Central memory CD8-positive, alpha-beta T cell (primary cell): ENCODE measurements around the gene BSG.
A peak's percentile ranks its signal among the peaks of the same experiment; 100 is the strongest.

Source experiments
- ATAC-seq: fragments of 150-1000 bp; cut with Tn5 transposase; replicated peaks from 2 replicates; pipeline ENCODE4 v1.10.0; 2022; ENCODE audit warnings: mild to moderate bottlenecking, moderate FRiP score, moderate number of reproducible peaks; ENCODE audit not compliant: poor library complexity, severe bottlenecking; ENCODE audit errors: extremely low read depth
- DNase-seq, 2 donors: peaks; one replicate each; pipeline ENCODE4 v3.0.0; 2021; ENCODE audit warnings: low spot score in 2 of 2
- H3K27ac Mint-ChIP-seq: one replicate; pipeline ENCODE4 v1.8.0; 2022; ENCODE audit warnings: low read depth, mild to moderate bottlenecking, moderate library complexity, mixed read lengths
- H3K27me3 Mint-ChIP-seq: one replicate; pipeline ENCODE4 v1.8.0; 2022; ENCODE audit warnings: mixed read lengths
- H3K36me3 Mint-ChIP-seq: one replicate; pipeline ENCODE4 v1.8.0; 2022; ENCODE audit warnings: mild to moderate bottlenecking, moderate library complexity, mixed read lengths; ENCODE audit not compliant: insufficient read depth
- H3K4me1 Mint-ChIP-seq: one replicate; pipeline ENCODE4 v1.8.0; 2022; ENCODE audit warnings: mixed read lengths
- H3K4me3 Mint-ChIP-seq: one replicate; pipeline ENCODE4 v1.8.0; 2022; ENCODE audit warnings: mild to moderate bottlenecking, moderate library complexity, mixed read lengths
- H3K9me3 Mint-ChIP-seq: one replicate; pipeline ENCODE4 v1.8.0; 2022; ENCODE audit warnings: mixed read lengths

The BSG gene

DNA sequence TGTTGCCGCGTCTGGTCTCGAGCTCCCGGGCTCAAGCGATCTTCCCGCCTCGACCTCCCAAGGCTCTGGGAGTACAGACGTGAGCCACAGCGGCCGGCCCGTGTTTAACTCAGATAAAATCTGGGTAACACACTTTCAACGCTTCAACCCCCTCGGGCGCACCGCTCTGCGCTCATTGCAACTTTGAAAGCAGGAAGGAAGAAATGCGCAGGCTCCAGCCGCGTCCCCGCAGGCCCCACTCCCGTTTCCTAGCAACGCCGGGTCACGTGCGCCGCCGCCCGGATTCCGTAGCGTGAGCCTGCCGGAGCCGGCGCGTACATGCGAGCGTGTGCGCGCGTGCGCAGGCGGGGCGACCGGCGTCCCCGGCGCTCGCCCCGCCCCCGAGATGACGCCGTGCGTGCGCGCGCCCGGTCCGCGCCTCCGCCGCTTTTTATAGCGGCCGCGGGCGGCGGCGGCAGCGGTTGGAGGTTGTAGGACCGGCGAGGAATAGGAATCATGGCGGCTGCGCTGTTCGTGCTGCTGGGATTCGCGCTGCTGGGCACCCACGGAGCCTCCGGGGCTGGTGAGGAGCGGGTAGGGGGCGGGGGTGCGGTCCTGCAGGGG lies at the start of gene BSG:
Gene BSG (plus strand): TSS at position 457 of the 603 bp plus-strand sequence. CDS start 39 bp downstream, at position 496.
- Mint-ChIP-seq H3K4me1 (peaks cover 41% of the 10 kb centered on the region), H3K4me3 (peak within 1 kb of the TSS; percentile 80), H3K36me3 (peaks cover 24% of the 10 kb centered on the region), H3K9me3 (no peaks in the 10 kb centered on the region), H3K27ac (peak within 1 kb of the TSS; percentile 94), H3K27me3 (no peaks in the 10 kb centered on the region)
- DNase-seq (peak; percentile 94 to 98), ATAC-seq (peak; percentile 84)

- no peaks in the 10 kb centered on the region for H3K27me3 Mint-ChIP-seq
- H3K4me1 Mint-ChIP-seq = peaks cover 6% of the 10 kb centered on the region
- no peaks in the 10 kb centered on the region for H3K9me3 Mint-ChIP-seq
- no peak overlapping the region for H3K4me3 Mint-ChIP-seq
- ATAC-seq = no peak
- H3K27ac Mint-ChIP-seq = no peak overlapping the region
- DNase-seq = no peak
- peaks cover 5% of the 10 kb centered on the region for H3K36me3 Mint-ChIP-seq
Measured at GRCh38 chr19:522726-523125, 49.7 kb upstream of the BSG start.

DNA sequence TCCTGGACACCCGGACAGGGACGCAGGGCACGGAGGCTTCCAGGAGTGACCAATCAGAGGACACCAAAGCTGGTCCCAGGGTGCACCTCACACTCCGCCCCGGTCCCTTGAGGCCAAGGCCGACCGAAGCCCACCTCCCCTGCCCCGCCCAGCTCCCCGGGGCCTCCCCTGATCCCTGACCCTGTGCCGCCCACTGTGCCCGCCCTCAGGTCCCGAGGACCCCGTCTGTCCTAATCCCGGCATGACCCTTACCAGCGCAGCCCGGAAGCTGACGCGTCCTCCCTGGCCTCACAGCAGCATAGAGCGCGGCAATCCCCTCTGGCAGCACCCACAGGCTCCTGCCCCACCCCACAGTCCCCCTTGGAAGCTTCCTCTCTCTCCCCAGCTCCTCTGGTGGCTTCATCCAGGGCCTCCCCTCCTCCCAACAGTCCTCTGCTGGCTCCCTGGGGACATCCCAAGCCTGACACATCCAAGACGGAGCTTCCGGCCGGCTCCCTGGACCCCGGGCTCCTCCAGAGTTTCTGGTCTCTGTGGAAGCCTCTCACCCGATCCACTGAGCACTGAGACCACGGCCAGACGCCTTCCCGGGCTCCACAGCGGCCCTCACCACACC lies 48.2 kb upstream of the BSG start:
- DNase-seq (no peak), ATAC-seq (no peak)
- no peaks in the 10 kb centered on the region for H3K9me3 Mint-ChIP-seq
- H3K27me3 Mint-ChIP-seq = no peaks in the 10 kb centered on the region
- no peak overlapping the region for H3K4me3 Mint-ChIP-seq
- no peak overlapping the region for H3K27ac Mint-ChIP-seq
- H3K4me1 Mint-ChIP-seq = peaks cover 6% of the 10 kb centered on the region
- H3K36me3 Mint-ChIP-seq = peaks cover 5% of the 10 kb centered on the region

- no peak overlapping the region for H3K4me3 Mint-ChIP-seq
- H3K27me3 Mint-ChIP-seq = no peaks in the 10 kb centered on the region
- H3K4me1 Mint-ChIP-seq = peaks cover 6% of the 10 kb centered on the region
- DNase-seq (no peak), ATAC-seq (no peak)
- peaks cover 5% of the 10 kb centered on the region for H3K36me3 Mint-ChIP-seq
- H3K27ac Mint-ChIP-seq = no peak overlapping the region
- H3K9me3 Mint-ChIP-seq = no peaks in the 10 kb centered on the region
Measured at GRCh38 chr19:525029-525428, 47.4 kb upstream of the BSG start.

DNA sequence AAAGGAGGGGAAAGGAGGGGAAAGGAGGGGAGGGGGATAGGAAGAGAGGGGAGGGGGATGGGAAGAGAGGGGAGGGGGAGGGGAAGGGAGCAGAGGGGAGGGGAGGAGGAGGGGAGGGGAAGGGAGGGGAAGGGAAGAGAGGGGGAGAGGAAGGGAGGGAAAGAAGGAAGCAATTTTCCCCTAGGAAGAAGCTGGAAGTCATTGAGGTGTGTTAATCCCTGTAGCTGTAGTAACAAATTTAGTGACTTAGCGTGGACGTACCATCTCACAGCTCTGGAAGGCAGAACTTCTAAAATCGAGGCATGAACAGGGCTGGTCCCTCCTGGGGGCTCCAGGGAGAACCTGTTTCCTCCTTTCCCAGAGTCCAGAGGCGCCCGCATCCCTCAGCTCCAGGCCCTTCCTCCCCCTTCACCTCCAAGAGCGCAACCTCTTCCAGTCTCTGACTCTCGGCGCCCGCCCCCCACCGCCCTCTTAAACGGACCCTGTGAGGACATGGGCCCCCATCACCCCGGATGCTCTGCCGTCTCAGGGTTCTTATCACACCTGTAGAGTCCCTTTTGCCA lies 46.5 kb upstream of the BSG start:
- Mint-ChIP-seq H3K36me3 (peaks cover 5% of the 10 kb centered on the region), H3K27ac (no peak overlapping the region), H3K4me3 (no peak overlapping the region), H3K27me3 (no peaks in the 10 kb centered on the region), H3K9me3 (no peaks in the 10 kb centered on the region), H3K4me1 (peaks cover 4% of the 10 kb centered on the region)
- DNase-seq (no peak), ATAC-seq (no peak)

DNA sequence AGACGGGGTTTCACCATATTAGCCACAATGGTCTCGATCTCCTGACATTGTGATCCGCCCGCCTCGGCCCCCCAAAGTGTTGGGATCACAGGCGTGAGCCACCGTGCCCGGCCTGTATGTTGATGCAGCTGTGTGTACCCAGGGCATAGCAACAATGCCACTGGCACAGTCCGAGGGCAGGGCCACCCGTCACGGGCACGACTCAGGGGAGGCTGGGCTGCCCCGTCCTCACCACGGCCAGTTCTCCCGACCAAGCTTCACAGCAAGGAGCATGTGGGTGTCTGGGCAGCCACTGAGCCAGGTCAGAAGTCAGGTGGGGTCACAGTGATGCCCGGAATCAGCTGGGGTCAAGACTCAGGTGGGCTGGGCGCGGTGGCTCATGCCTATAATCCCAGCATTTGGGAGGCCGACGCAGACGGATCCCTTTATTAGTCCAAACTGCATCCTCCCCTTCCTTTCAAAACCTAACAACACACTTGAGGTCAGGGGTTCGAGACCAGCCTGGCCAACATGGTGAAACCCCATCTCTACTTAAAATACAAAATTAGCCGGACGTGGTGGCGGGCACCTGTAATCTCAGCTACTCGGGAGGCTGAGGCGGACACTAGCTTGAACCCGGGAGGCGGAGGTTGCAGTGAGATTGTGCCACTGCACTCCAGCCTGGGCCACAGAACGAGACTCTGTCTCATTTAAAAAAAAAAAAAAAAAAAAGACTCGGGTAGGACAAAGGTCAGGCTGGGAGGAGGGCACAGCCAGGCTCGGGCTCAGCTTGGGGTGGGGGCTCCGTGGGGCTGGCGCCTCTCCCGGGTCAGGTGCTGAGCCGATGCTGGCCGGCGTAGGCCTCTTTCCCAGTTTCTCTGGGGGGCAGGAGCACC lies 42.0 kb upstream of the BSG start:
- Mint-ChIP-seq H3K9me3 (no peaks in the 10 kb centered on the region), H3K27me3 (no peaks in the 10 kb centered on the region), H3K4me1 (peaks cover 15% of the 10 kb centered on the region), H3K36me3 (peaks cover 6% of the 10 kb centered on the region), H3K4me3 (peak overlapping the region; percentile 83), H3K27ac (peak overlapping the region; percentile 55)
- ATAC-seq = no peak
- DNase-seq = no peak

DNA sequence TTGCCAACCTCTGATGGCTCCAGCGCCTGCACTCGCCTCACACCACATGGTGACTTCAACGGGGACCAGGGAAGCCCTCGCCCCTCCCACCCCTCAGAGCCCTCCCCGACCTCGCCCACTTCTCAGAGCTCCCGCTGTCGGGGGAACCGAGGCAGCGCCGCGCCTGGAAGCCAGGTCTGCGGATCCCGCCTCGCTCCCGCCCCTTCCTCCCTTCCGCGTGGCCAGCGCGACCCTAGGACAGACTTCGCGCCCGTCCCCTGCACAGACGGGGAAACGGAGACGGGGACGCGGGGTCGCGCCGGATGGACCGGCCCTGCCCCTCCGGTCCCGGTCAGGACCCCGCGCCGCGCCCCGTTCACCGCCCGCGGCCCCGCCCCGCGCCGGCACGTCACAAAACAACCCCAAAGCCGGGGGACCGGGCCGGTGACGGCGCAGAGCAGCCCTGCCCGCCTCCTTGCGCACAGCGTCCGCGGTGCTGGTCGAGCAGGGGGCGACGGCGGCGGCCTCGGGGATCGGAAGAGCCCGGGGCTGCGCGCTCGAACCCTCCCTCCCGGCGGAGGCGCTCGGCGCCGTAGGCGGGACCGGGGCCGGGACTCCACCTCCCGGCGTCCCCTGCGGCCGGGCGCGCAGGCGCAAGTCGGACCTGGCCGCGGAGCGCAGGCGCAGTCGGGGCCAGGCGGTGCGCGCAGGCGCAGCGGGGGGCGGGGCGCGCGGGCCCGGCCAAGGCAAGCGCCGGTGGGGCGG lies 41.2 kb upstream of the BSG start:
- Mint-ChIP-seq H3K27me3 (no peaks in the 10 kb centered on the region), H3K4me3 (peak overlapping the region; percentile 83), H3K4me1 (peaks cover 15% of the 10 kb centered on the region), H3K9me3 (no peaks in the 10 kb centered on the region), H3K27ac (peak overlapping the region; percentile 55), H3K36me3 (peaks cover 6% of the 10 kb centered on the region)
- ATAC-seq (peak; percentile 67), DNase-seq (peak; percentile 87 to 89)

GRCh38 chr19:531753-532560 lies 40.4 kb upstream of the BSG start, which contains the start of gene CDC34:
CDC34 (plus strand) TSS chr19:531760; CDS start chr19:531932, 172 bp downstream.
- peak; percentile 29 for ATAC-seq

GRCh38 chr19:532561-533363 lies 39.6 kb upstream of the BSG start:
- no peaks in the 10 kb centered on the region for H3K9me3 Mint-ChIP-seq
- H3K27ac Mint-ChIP-seq = peak overlapping the region; percentile 75
- peaks cover 15% of the 10 kb centered on the region for H3K4me1 Mint-ChIP-seq
- H3K4me3 Mint-ChIP-seq = peak overlapping the region; percentile 83
- ATAC-seq = no peak
- no peaks in the 10 kb centered on the region for H3K27me3 Mint-ChIP-seq
- no peak for DNase-seq
- H3K36me3 Mint-ChIP-seq = peaks cover 6% of the 10 kb centered on the region

More at GRCh38 chr19:531753-532560, 40.4 kb upstream of the BSG start, which contains the start of gene CDC34:
- Mint-ChIP-seq H3K9me3 (no peaks in the 10 kb centered on the region), H3K27me3 (no peaks in the 10 kb centered on the region), H3K4me3 (peak within 1 kb of the TSS; percentile 83), H3K36me3 (peaks cover 6% of the 10 kb centered on the region), H3K27ac (peak within 1 kb of the TSS; percentile 75), H3K4me1 (peaks cover 15% of the 10 kb centered on the region)
- no peak for DNase-seq

GRCh38 chr19:533364-534058 lies 38.9 kb upstream of the BSG start:
- DNase-seq (no peak), ATAC-seq (no peak)
- Mint-ChIP-seq H3K27ac (peak overlapping the region; percentile 75), H3K4me1 (peaks cover 19% of the 10 kb centered on the region), H3K4me3 (peak overlapping the region; percentile 83), H3K27me3 (no peaks in the 10 kb centered on the region), H3K9me3 (no peaks in the 10 kb centered on the region), H3K36me3 (peaks cover 9% of the 10 kb centered on the region)
